H1 (cell line): ENCODE data around the gene TIMM21. TPM values are rescaled to one million over a fixed set of nuclear protein-coding genes. Genes with fewer than 3 reads are reported as not detected.

Source experiments
- CTCF ChIA-PET: fragments of 300-600 bp; sonication (Branson Sonifier 250); formaldehyde crosslinking; loops from one replicate; lab custom pipeline; 2021; ENCODE audit not compliant: partially characterized antibody; lab: Charles Lee
- POLR2A ChIA-PET: fragments of 300-600 bp; sonication (Branson Sonifier 250); formaldehyde crosslinking; loops from one replicate; lab custom pipeline; 2021; ENCODE audit warnings: inconsistent platforms; ENCODE audit not compliant: partially characterized antibody; lab: Charles Lee
- DNase-seq, 2 experiments: peaks; one replicate each; pipeline versions ENCODE4 v3.0.0 to v3.0.0-alpha.2; 2010 to 2022; ENCODE audit warnings: low spot score in 2 of 2, low read depth in 1 of 2, mixed read lengths in 1 of 2
- FAIRE-seq: peaks from 2 replicates; lab custom pipeline; 2011; peaks lifted over from hg19 to GRCh38; lab: Jason Lieb, UNC
- H2AFZ ChIP-seq: 2 replicates; pipeline ENCODE4 v1.8.1; 2012; ENCODE audit warnings: low read length, inconsistent platforms
- H2AK5ac ChIP-seq: 2 replicates; pipeline ENCODE4 v1.6.1; 2013; ENCODE audit warnings: low read depth, low read length
- H2BK120ac ChIP-seq: replicated peaks from 2 replicates; pipeline ENCODE3; 2013; ENCODE audit warnings: low read depth, low read length, inconsistent platforms
- H2BK12ac ChIP-seq: 2 replicates; pipeline ENCODE4 v1.6.1; 2013; ENCODE audit warnings: low read depth, low read length
- H2BK15ac ChIP-seq: 2 replicates; pipeline ENCODE4 v1.6.1; 2013; ENCODE audit warnings: low read length
- H2BK20ac ChIP-seq: 2 replicates; pipeline ENCODE4 v1.6.1; 2013; ENCODE audit warnings: low read length
- H2BK5ac ChIP-seq: 2 replicates; pipeline ENCODE4 v1.6.1; 2013; ENCODE audit warnings: low read depth, low read length
- H3K14ac ChIP-seq: 2 replicates; pipeline ENCODE4 v1.6.1; 2013; ENCODE audit warnings: inconsistent platforms; ENCODE audit not compliant: insufficient read length
- H3K18ac ChIP-seq: 2 replicates; pipeline ENCODE4 v1.6.1; 2013; ENCODE audit warnings: low read length; ENCODE audit errors: extremely low read depth
- H3K23ac ChIP-seq: 2 replicates; pipeline ENCODE4 v1.6.1; 2013; ENCODE audit warnings: inconsistent platforms; ENCODE audit not compliant: insufficient read length
- H3K23me2 ChIP-seq: 2 replicates; pipeline ENCODE4 v1.6.1; 2013; ENCODE audit warnings: low read depth, low read length
- H3K27ac ChIP-seq: 2 replicates; pipeline ENCODE4 v1.6.1; 2011; ENCODE audit warnings: low read depth, low read length, inconsistent platforms
- H3K27me3 ChIP-seq, 4 experiments: replicated peaks in 1 of 4; 1 replicate in 1 of 4; 2 replicates in 3 of 4; pipeline versions ENCODE4 v1.6.1 to v1.8.1; 2011 to 2013; ENCODE audit warnings: low read length in 3 of 4, mild to moderate bottlenecking in 3 of 4, inconsistent platforms in 2 of 4, mixed read lengths in 2 of 4, moderate library complexity in 1 of 4; ENCODE audit not compliant: control insufficient read depth in 3 of 4, insufficient read depth in 3 of 4; ENCODE audit errors: extremely low read depth in 1 of 4
- H3K36me3 ChIP-seq, 4 experiments: 2 replicates each; pipeline versions ENCODE4 v1.6.1 to v1.8.1; 2011 to 2013; ENCODE audit warnings: mild to moderate bottlenecking in 4 of 4, low read length in 3 of 4, moderate library complexity in 2 of 4, control low read depth in 1 of 4, inconsistent platforms in 1 of 4; ENCODE audit not compliant: insufficient read depth in 4 of 4, control insufficient read depth in 2 of 4
- H3K4ac ChIP-seq: replicated peaks from 2 replicates; pipeline ENCODE3; 2013; ENCODE audit warnings: low read length, low read depth, mixed read lengths, inconsistent platforms; ENCODE audit not compliant: insufficient read length
- H3K4me1 ChIP-seq, 4 experiments: replicated peaks in 1 of 4; 1 replicate in 1 of 4; 2 replicates in 3 of 4; pipeline versions ENCODE4 v1.6.1 to v1.8.1; 2011 to 2013; ENCODE audit warnings: low read length in 3 of 4, inconsistent platforms in 2 of 4, mixed read lengths in 1 of 4; ENCODE audit not compliant: insufficient read depth in 4 of 4, control insufficient read depth in 3 of 4
- H3K4me2 ChIP-seq, 2 experiments: 2 replicates each; pipeline versions ENCODE4 v1.6.1 to v1.8.1; 2011 to 2013; ENCODE audit warnings: low read depth in 2 of 2, low read length in 2 of 2, control low read depth in 1 of 2, inconsistent platforms in 1 of 2, mild to moderate bottlenecking in 1 of 2; ENCODE audit not compliant: insufficient read depth in 1 of 2
- H3K4me3 ChIP-seq, 4 experiments: fragments of 200-600, 300-600 bp in 1 of 4; sonication (generic), shearing (Covaris generic), sonication (Bioruptor Twin) in 1 of 4; 2 replicates each; pipeline versions ENCODE4 v1.5.1 to v1.8.1; 2011 to 2016; ENCODE audit warnings: low read length in 4 of 4, low read depth in 3 of 4, control low read depth in 2 of 4, inconsistent platforms in 2 of 4, mild to moderate bottlenecking in 2 of 4, mixed read lengths in 1 of 4, moderate library complexity in 1 of 4; ENCODE audit not compliant: insufficient read depth in 2 of 4; ENCODE audit errors: extremely low read depth in 1 of 4
- H3K56ac ChIP-seq: replicated peaks from 2 replicates; pipeline ENCODE3; 2013; ENCODE audit warnings: low read depth, mild to moderate bottlenecking, mixed read lengths, low read length, inconsistent platforms; ENCODE audit not compliant: insufficient read length
- H3K79me1 ChIP-seq: 2 replicates; pipeline ENCODE4 v1.6.1; 2013; ENCODE audit warnings: low read depth, low read length, control low read depth
- H3K79me2 ChIP-seq, 2 experiments: 2 replicates each; pipeline versions ENCODE4 v1.6.1 to v1.8.1; 2012 to 2013; ENCODE audit warnings: low read length in 2 of 2, mild to moderate bottlenecking in 2 of 2, inconsistent platforms in 1 of 2; ENCODE audit not compliant: insufficient read depth in 2 of 2, control insufficient read depth in 1 of 2
- H3K9ac ChIP-seq, 4 experiments: replicated peaks in 1 of 4; 1 replicate in 1 of 4; 2 replicates in 3 of 4; pipeline versions ENCODE4 v1.6.1 to v1.8.1; 2011 to 2013; ENCODE audit warnings: low read depth in 3 of 4, low read length in 3 of 4, control low read depth in 2 of 4, mild to moderate bottlenecking in 2 of 4, moderate library complexity in 2 of 4, inconsistent platforms in 1 of 4; ENCODE audit errors: extremely low read depth in 1 of 4
- H3K9me3 ChIP-seq, 2 experiments: 2 replicates each; pipeline versions ENCODE4 v1.6.1 to v1.8.1; 2012 to 2013; ENCODE audit warnings: mild to moderate bottlenecking in 2 of 2, moderate library complexity in 2 of 2, control low read depth in 1 of 2, inconsistent platforms in 1 of 2, low read depth in 1 of 2, low read length in 1 of 2, mixed read lengths in 1 of 2; ENCODE audit not compliant: insufficient read depth in 2 of 2
- H4K20me1 ChIP-seq, 2 experiments: replicated peaks in 1 of 2; 2 replicates each; pipeline versions ENCODE3 to v1.8.1; 2011 to 2013; ENCODE audit warnings: inconsistent platforms in 2 of 2, low read length in 2 of 2, mild to moderate bottlenecking in 1 of 2; ENCODE audit not compliant: insufficient read depth in 2 of 2, control insufficient read depth in 1 of 2
- H4K5ac ChIP-seq: 2 replicates; pipeline ENCODE4 v1.6.1; 2013; ENCODE audit warnings: low read length, low read depth, mixed read lengths, inconsistent platforms; ENCODE audit not compliant: insufficient read length
- H4K8ac ChIP-seq: 2 replicates; pipeline ENCODE4 v1.8.0; 2013; ENCODE audit warnings: mild to moderate bottlenecking, moderate library complexity, low read length, inconsistent platforms; ENCODE audit not compliant: insufficient read depth; ENCODE audit errors: extremely low read depth
- H4K91ac ChIP-seq: replicated peaks from 2 replicates; pipeline ENCODE3; 2013; ENCODE audit warnings: low read length, mixed read lengths, inconsistent platforms; ENCODE audit not compliant: insufficient read length
- ATF3 ChIP-seq: IDR thresholded peaks from 2 replicates; pipeline ENCODE4 v1.6.1; 2011; ENCODE audit warnings: low read depth, mild to moderate bottlenecking, low read length; ENCODE audit not compliant: insufficient read depth
- GTF2F1 ChIP-seq: IDR thresholded peaks from 2 replicates; pipeline ENCODE4 v1.6.1; 2012; ENCODE audit warnings: low read depth, low read length, improper control_type of control experiment, borderline replicate concordance
- JUN ChIP-seq: IDR thresholded peaks from 2 replicates; pipeline ENCODE4 v1.6.1; 2011; ENCODE audit warnings: low read depth, mild to moderate bottlenecking, improper control_type of control experiment, low read length
- KDM4A ChIP-seq: IDR thresholded peaks from one replicate; pipeline ENCODE4 v1.7.1; 2012; ENCODE audit warnings: low read depth, mild to moderate bottlenecking, moderate library complexity, low read length, inconsistent platforms; ENCODE audit not compliant: severe bottlenecking
- POLR2AphosphoS5 ChIP-seq: IDR thresholded peaks from 2 replicates; pipeline ENCODE4 v1.6.1; 2011; ENCODE audit warnings: low read depth, low read length
- WGBS, 2 experiments: shearing (Covaris generic) in 1 of 2; methylation state at CpG; one replicate each; pipeline versions ENCODE4 v1.1.6 to v1.1.7; 2013 to 2015; ENCODE audit warnings: low lambda C conversion rate in 2 of 2, mixed read lengths in 2 of 2, inconsistent platforms in 1 of 2, low coverage in 1 of 2, missing lambda C conversion rate in 1 of 2; ENCODE audit not compliant: insufficient replicate concordance in 2 of 2, insufficient coverage in 1 of 2, insufficient read length in 1 of 2; ENCODE audit errors: extremely low coverage in 1 of 2, missing lambda C conversion rate in 1 of 2; 5-methylcytosine and 5-hydroxymethylcytosine counted together
- polyA plus RNA-seq, 7 experiments: library from polyadenylated mRNA; depleted of rRNA in 3 of 7; stranded (reverse) in 5 of 7; unstranded in 2 of 7; fragments of >200 nt in 5 of 7; fragments of 200-250 nt in 2 of 7; gene quantifications; 1 replicate in 5 of 7; 2 replicates in 1 of 7; 4 replicates in 1 of 7; pipeline versions ENCODE4 v1.2.1 to v1.2.3, GENCODE V29; 2011 to 2013; ENCODE audit warnings: missing spikeins in 2 of 7, mixed read lengths in 2 of 7
- total RNA-seq: library from RNA; stranded (reverse); fragmentation: NEBNext Ultra II Directional; extraction: Animal tissue kit (Norgen Biotek cat#: 25700); gene quantifications from 2 replicates; pipeline ENCODE4 v1.2.1, GENCODE V29; 2021

The TIMM21 gene
- total and polyA plus RNA-seq, 2 of the 8 experiments (the other 6 are each of a cell fraction or from before 2014, with no cell fraction given) = 27.9 to 43.8 TPM

- Histone ChIP-seq H4K8ac (no peak overlapping the region), H3K23me2 (no peaks in the 10 kb centered on the region), H3K9ac (no peak overlapping the region), H3K79me2 (no peaks in the 10 kb centered on the region), H3K4me2 (no peak overlapping the region), H2BK120ac (no peak overlapping the region)
- CTCF ChIA-PET = no interaction called here
- TF ChIP-seq JUN = no peak
- TF ChIP-seq GTF2F1 = no peak
- TF ChIP-seq ATF3 = no peak
- no peak for TF ChIP-seq POLR2AphosphoS5
- no peak for TF ChIP-seq KDM4A
- TF ChIP-seq, all 59 proteins: peak for 0
- no peak overlapping the region for H2BK15ac ChIP-seq
- no peaks in the 10 kb centered on the region for H3K36me3 ChIP-seq
- H3K27me3 ChIP-seq = peaks cover 0 to under 1% (median 0%) of the 10 kb centered on the region in 4 experiments; a peak in 1 of 7 replicates
- H3K4me1 ChIP-seq = peaks cover 0 to 12% (median 3%) of the 10 kb centered on the region in 4 experiments; a peak in 3 of 7 replicates
- H3K4ac ChIP-seq = no peak overlapping the region
- no peak overlapping the region for H4K91ac ChIP-seq
- no peak overlapping the region for H3K4me3 ChIP-seq
- H2AFZ ChIP-seq = no peak overlapping the region
- no peaks in the 10 kb centered on the region for H3K79me1 ChIP-seq
- H3K56ac ChIP-seq = no peak overlapping the region
- no peak overlapping the region for H3K14ac ChIP-seq
- no peak overlapping the region for H3K23ac ChIP-seq
- no peak overlapping the region for H2AK5ac ChIP-seq
- H4K5ac ChIP-seq = no peak overlapping the region
- 86% methylated on average over 3 of the region's 3 CpGs; no CpG with 5 or more reads in 1 of the 2 experiments for WGBS, 2 experiments
- no peaks in the 10 kb centered on the region for H4K20me1 ChIP-seq
- no peak overlapping the region for H2BK12ac ChIP-seq
- no peak overlapping the region for H3K27ac ChIP-seq
- H3K18ac ChIP-seq = no peak overlapping the region
- DNase-seq (no peak), FAIRE-seq (no peak)
- H2BK20ac ChIP-seq = no peak overlapping the region
- POLR2A ChIA-PET = no interaction called here
- no peaks in the 10 kb centered on the region for H3K9me3 ChIP-seq
- H2BK5ac ChIP-seq = no peak overlapping the region
Measured at GRCh38 chr18:74131124-74131523, 17.2 kb upstream of the TIMM21 start.
